Keratinocyte (primary cell): ENCODE data around the gene GLI3. TPM values are rescaled to one million over a fixed set of nuclear protein-coding genes. Genes with fewer than 3 reads are reported as not detected.
A peak's percentile ranks its signal among the peaks of the same experiment; 100 is the strongest.

Experiments used
- DNase-seq: peaks from one replicate; pipeline ENCODE4 v3.0.0-alpha.2; 2011; ENCODE audit warnings: low read depth, missing footprints, low spot score
- FAIRE-seq: peaks from 2 replicates; lab custom pipeline; 2011; peaks lifted over from hg19 to GRCh38; lab: Jason Lieb, UNC
- H2AFZ ChIP-seq: 2 replicates; pipeline ENCODE4 v1.6.0; 2012; ENCODE audit warnings: low read length, control low read depth, inconsistent platforms; ENCODE audit not compliant: control insufficient read depth
- H3K27ac ChIP-seq: 2 replicates; pipeline ENCODE4 v1.5.1; 2011; ENCODE audit warnings: low read length; ENCODE audit not compliant: control insufficient read depth, insufficient read depth
- H3K27me3 ChIP-seq: 3 replicates; pipeline ENCODE4 v1.6.0; 2011; ENCODE audit warnings: low read length; ENCODE audit not compliant: control insufficient read depth, insufficient read depth; ENCODE audit errors: extremely low read depth
- H3K36me3 ChIP-seq, 2 experiments: 2 replicates in 1 of 2; 3 replicates in 1 of 2; pipeline ENCODE4 v1.5.1; 2011; ENCODE audit warnings: low read length in 2 of 2, mild to moderate bottlenecking in 1 of 2; ENCODE audit not compliant: control insufficient read depth in 2 of 2, insufficient read depth in 2 of 2; ENCODE audit errors: extremely low read depth in 1 of 2
- H3K4me1 ChIP-seq: 3 replicates; pipeline ENCODE4 v1.5.1; 2011; ENCODE audit warnings: low read length; ENCODE audit not compliant: control insufficient read depth, insufficient read depth; ENCODE audit errors: extremely low read depth
- H3K4me2 ChIP-seq: 3 replicates; pipeline ENCODE4 v1.6.0; 2011; ENCODE audit warnings: low read depth, low read length; ENCODE audit not compliant: control insufficient read depth, insufficient read depth; ENCODE audit errors: extremely low read depth
- H3K4me3 ChIP-seq, 3 experiments: fragments of 200-600 bp in 1 of 3; sonication (generic) in 1 of 3; 2 replicates in 2 of 3; 3 replicates in 1 of 3; pipeline ENCODE4 v1.5.1; 2011 to 2016; ENCODE audit warnings: low read length in 3 of 3, mild to moderate bottlenecking in 3 of 3, control low read depth in 2 of 3, inconsistent platforms in 1 of 3, low read depth in 1 of 3, mixed read lengths in 1 of 3, mixed run types in 1 of 3, moderate library complexity in 1 of 3; ENCODE audit not compliant: control insufficient read depth in 2 of 3, insufficient read depth in 2 of 3; ENCODE audit errors: extremely low read depth in 1 of 3
- H3K79me2 ChIP-seq: 2 replicates; pipeline ENCODE4 v1.6.0; 2012; ENCODE audit warnings: low read length; ENCODE audit not compliant: control insufficient read depth, insufficient read depth
- H3K9ac ChIP-seq: 3 replicates; pipeline ENCODE4 v1.6.0; 2011; ENCODE audit warnings: low read length; ENCODE audit not compliant: control insufficient read depth, insufficient read depth; ENCODE audit errors: extremely low read depth
- H3K9me1 ChIP-seq: 3 replicates; pipeline ENCODE4 v1.6.0; 2011; ENCODE audit warnings: low read length; ENCODE audit not compliant: control insufficient read depth, insufficient read depth; ENCODE audit errors: extremely low read depth
- H3K9me3 ChIP-seq: 2 replicates; pipeline ENCODE4 v1.5.1; 2012; ENCODE audit warnings: low read depth, low read length; ENCODE audit not compliant: control insufficient read depth
- H4K20me1 ChIP-seq: 3 replicates; pipeline ENCODE4 v1.6.0; 2011; ENCODE audit warnings: low read length; ENCODE audit not compliant: control insufficient read depth, insufficient read depth; ENCODE audit errors: extremely low read depth
- CTCF ChIP-seq, 3 experiments: IDR thresholded peaks in 1 of 3; conservative IDR thresholded peaks in 1 of 3; optimal IDR thresholded peaks in 1 of 3; 2 replicates in 2 of 3; 3 replicates in 1 of 3; pipeline versions ENCODE3 to v1.5.1; 2011; ENCODE audit warnings: low read length in 3 of 3, mild to moderate bottlenecking in 3 of 3, moderate library complexity in 2 of 3, control low read depth in 1 of 3, inconsistent platforms in 1 of 3; ENCODE audit not compliant: insufficient read depth in 2 of 3; ENCODE audit errors: extremely low read depth in 1 of 3
- EZH2 ChIP-seq: IDR thresholded peaks from one replicate; pipeline ENCODE4 v1.6.1; 2012; ENCODE audit warnings: inconsistent platforms, mild to moderate bottlenecking, low read length, moderate library complexity
- dilution Hi-C: fragments of 300-500 bp; cut with MboI; formaldehyde crosslinking; loops from one replicate; pipeline ENCODE4 v1.7.0; 2020; ENCODE audit warnings: low sequenced_read_pairs; ENCODE audit not compliant: extremely low pct_ligation_motif_present
- polyA plus RNA-seq, 5 experiments: library from polyadenylated mRNA; depleted of rRNA in 3 of 5; stranded (reverse) in 3 of 5; stranded (forward) in 1 of 5; unstranded in 1 of 5; fragments of >200 nt; gene quantifications; 1 replicate in 1 of 5; 2 replicates in 3 of 5; 3 replicates in 1 of 5; pipeline versions ENCODE4 v1.2.1 to v1.2.3, GENCODE V29; 2011 to 2012; ENCODE audit warnings: missing spikeins in 2 of 5, low read depth in 1 of 5, low replicate concordance in 1 of 5

The GLI3 gene
- polyA plus RNA-seq, 1 donor (not counting 4 experiments of a cell fraction or from before 2014, with no cell fraction given) = 3.6 TPM

- FAIRE-seq (no peak), DNase-seq (no peak)
- no peaks in the 10 kb centered on the region for H3K9me1 ChIP-seq
- dilution Hi-C loops = no loop called here
- no peaks in the 10 kb centered on the region for H3K36me3 ChIP-seq
- H3K27me3 ChIP-seq = no peaks in the 10 kb centered on the region
- H3K4me3 ChIP-seq = no peak overlapping the region
- no peak overlapping the region for H3K9ac ChIP-seq
- peak overlapping the region; percentile 63 for H3K4me2 ChIP-seq
- H2AFZ ChIP-seq = no peak overlapping the region
- H3K9me3 ChIP-seq = no peaks in the 10 kb centered on the region
- peak overlapping the region; percentile 66 for H3K27ac ChIP-seq
- H4K20me1 ChIP-seq = no peaks in the 10 kb centered on the region
- H3K4me1 ChIP-seq = peaks cover 11% of the 10 kb centered on the region
- H3K79me2 ChIP-seq = no peaks in the 10 kb centered on the region
- no peak for TF ChIP-seq CTCF (optimal IDR thresholded peaks at IDR 0.05 in 1 of 3, IDR thresholded peaks at IDR 0.05 in 1 of 3, conservative IDR thresholded peaks at IDR 0.05 in 1 of 3; ENCODE audit: extremely low read depth in 1 of 3, insufficient read depth in 2 of 3, low read length in 3 of 3)
- TF ChIP-seq EZH2 = no peak
These were observed 37.0 kb upstream of the GLI3 start for GRCh38 chr7:42274053-42274452.

DNA sequence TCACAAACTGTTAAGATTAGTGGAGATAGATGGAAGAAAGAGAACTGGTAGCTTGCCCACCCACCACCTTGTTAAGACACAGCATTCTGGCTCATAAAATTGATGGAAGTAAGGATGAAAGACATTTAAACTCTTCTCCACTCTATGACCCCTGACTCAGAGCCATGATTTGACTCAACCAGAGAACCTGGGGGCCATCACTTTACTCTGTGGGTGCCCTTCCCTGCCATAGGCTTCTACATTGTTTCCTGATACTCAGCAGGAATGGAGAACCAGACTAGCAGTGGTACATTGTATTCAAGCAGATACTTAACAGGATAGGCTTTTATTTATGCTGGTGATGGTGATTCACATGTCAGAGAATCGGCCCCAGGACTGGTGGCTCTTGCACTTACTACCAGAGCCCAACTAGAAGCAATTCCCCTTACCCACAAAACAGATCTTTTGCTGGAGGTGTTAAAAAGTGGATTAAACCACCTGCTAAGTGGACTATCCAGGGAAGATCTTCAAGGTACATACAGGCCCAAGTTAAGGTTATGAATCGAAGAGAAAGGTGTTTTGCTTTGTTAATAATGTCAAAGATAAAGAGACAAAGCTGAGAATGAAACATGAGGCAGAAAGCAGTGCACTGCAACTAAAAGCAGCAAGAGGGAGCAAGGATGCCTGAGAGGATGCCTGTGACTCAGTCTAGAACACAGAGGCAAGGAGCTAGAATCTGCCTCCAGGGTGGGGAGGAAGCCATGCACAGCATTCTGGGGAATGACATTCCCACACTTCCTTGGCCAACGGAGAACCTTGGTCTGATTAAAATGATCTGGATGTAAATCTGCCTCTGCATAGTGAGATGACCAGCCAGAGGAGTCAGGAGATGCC, 36.0 kb upstream of the GLI3 start:
- FAIRE-seq = peak; percentile 97
- H3K36me3 ChIP-seq = no peaks in the 10 kb centered on the region
- no peaks in the 10 kb centered on the region for H3K9me1 ChIP-seq
- H3K9ac ChIP-seq = no peak overlapping the region
- H3K79me2 ChIP-seq = no peaks in the 10 kb centered on the region
- peak overlapping the region; percentile 48 for H2AFZ ChIP-seq
- peak overlapping the region; percentile 63 for H3K4me2 ChIP-seq
- no peaks in the 10 kb centered on the region for H4K20me1 ChIP-seq
- TF ChIP-seq EZH2 (no peak), CTCF (optimal IDR thresholded peaks at IDR 0.05 in 1 of 3, IDR thresholded peaks at IDR 0.05 in 1 of 3, conservative IDR thresholded peaks at IDR 0.05 in 1 of 3; ENCODE audit: extremely low read depth in 1 of 3, insufficient read depth in 2 of 3, low read length in 3 of 3) (peak; percentile 80 to 84 (median 84))
- H3K4me3 ChIP-seq = no peak overlapping the region
- peak overlapping the region; percentile 66 for H3K27ac ChIP-seq
- H3K27me3 ChIP-seq = no peaks in the 10 kb centered on the region
- no peaks in the 10 kb centered on the region for H3K9me3 ChIP-seq
- no peak for DNase-seq
- peaks cover 11% of the 10 kb centered on the region for H3K4me1 ChIP-seq
- dilution Hi-C loops = no loop called here
